Astrocyte (in vitro differentiated cells and primary cell): ENCODE results near the gene MGST1.

Experiments
- CTCF ChIP-seq: IDR thresholded peaks from 2 replicates; pipeline ENCODE4 v1.5.1; 2011; ENCODE audit warnings: low read depth, mild to moderate bottlenecking, inconsistent platforms, low read length, moderate library complexity; ENCODE audit not compliant: insufficient read depth
- EZH2 ChIP-seq: IDR thresholded peaks from 2 replicates; pipeline ENCODE4 v1.6.1; 2012; ENCODE audit warnings: mild to moderate bottlenecking, low read length, inconsistent platforms; ENCODE audit not compliant: insufficient read depth

- TF ChIP-seq EZH2: no peak
- no peak for TF ChIP-seq CTCF
Measured at GRCh38 chr12:16330560-16330959, 16.9 kb upstream of the MGST1 start.
